ENCODE results near the gene GINS1. TPM values are rescaled to one million over a fixed set of nuclear protein-coding genes. Genes with fewer than 3 reads are reported as not detected.

Gene GINS1
- total and polyA plus RNA-seq, 2 donors (not counting 1 experiment from before 2014, with no cell fraction given), result 0.61 to 2.0 TPM

GRCh38 chr20:25378189-25378883, 29.1 kb upstream of the GINS1 start:
- intact Hi-C loops (cut with micrococcal nuclease), result no loop called here
- 95% methylated on average over 3 of the region's 5 CpGs for WGBS (ENCODE audit: insufficient coverage)
- no peaks in the 10 kb centered on the region for H3K27me3 ChIP-seq (replicated peaks in 1 of 4; ENCODE audit: control extremely low read depth in 1 of 4, control insufficient read depth in 3 of 4, insufficient read depth in 4 of 4, low read length in 3 of 4)
- H3K36me3 ChIP-seq (replicated peaks in 1 of 2; ENCODE audit: control extremely low read depth in 1 of 2, control insufficient read depth in 1 of 2, extremely low read depth in 1 of 2, insufficient read depth in 2 of 2, low read length in 1 of 2), result no peaks in the 10 kb centered on the region
- no peaks in the 10 kb centered on the region for H3K4me1 ChIP-seq (ENCODE audit: control insufficient read depth in 2 of 2, insufficient read depth in 2 of 2, low read length in 2 of 2)
- no peak overlapping the region for H3K4me3 Mint-ChIP-seq
- DNase-seq (no peak), ATAC-seq (ENCODE audit: low read depth) (no peak)
- no peak overlapping the region for H3K27ac Mint-ChIP-seq
- H3K4me1 Mint-ChIP-seq, result peaks cover 13% of the 10 kb centered on the region
- H3K27me3 Mint-ChIP-seq, result no peaks in the 10 kb centered on the region
- peaks cover 61% of the 10 kb centered on the region for H3K79me2 ChIP-seq (ENCODE audit: control insufficient read depth, insufficient read depth, low read length)
- POLR2A ChIA-PET, result no interaction called here
- H3K27ac ChIP-seq (ENCODE audit: low read length in 2 of 2), result no peak overlapping the region
- TF ChIP-seq EZH2 (IDR thresholded peaks at IDR 0.05; ENCODE audit: borderline replicate concordance, insufficient read depth, low read depth, low read length, poor library complexity, severe bottlenecking) (no peak), CTCF (IDR thresholded peaks at IDR 0.05) (no peak)
- H2AFZ ChIP-seq (ENCODE audit: insufficient read depth, low read depth, low read length, poor library complexity, severe bottlenecking), result no peak overlapping the region
- H3K9me3 ChIP-seq (ENCODE audit: control extremely low read depth in 1 of 3, control insufficient read depth in 2 of 3, insufficient read depth in 1 of 3, low read length in 2 of 3), result no peaks in the 10 kb centered on the region
- no peaks in the 10 kb centered on the region for H3K9me3 Mint-ChIP-seq (ENCODE audit: insufficient read depth)
- H3K9ac ChIP-seq (ENCODE audit: low read length), result no peak overlapping the region
- CTCF ChIA-PET, result no interaction called here
- no peak overlapping the region for H3K4me2 ChIP-seq (replicated peaks; ENCODE audit: low read depth, low read length, poor library complexity, severe bottlenecking)
- H4K20me1 ChIP-seq (ENCODE audit: control insufficient read depth, insufficient read depth, low read length, poor library complexity, severe bottlenecking), result peaks cover 33% of the 10 kb centered on the region
- no peak overlapping the region for H3K4me3 ChIP-seq (ENCODE audit: control extremely low read depth in 1 of 5, extremely low read depth in 1 of 5, insufficient read depth in 1 of 5, low read depth in 2 of 5, low read length in 4 of 5)

GRCh38 chr20:25378884-25379733, 28.4 kb upstream of the GINS1 start:
- Mint-ChIP-seq H3K4me1 (peaks cover 13% of the 10 kb centered on the region), H3K9me3 (ENCODE audit: insufficient read depth) (no peaks in the 10 kb centered on the region), H3K4me3 (no peak overlapping the region), H3K27me3 (no peaks in the 10 kb centered on the region), H3K27ac (no peak overlapping the region)
- POLR2A ChIA-PET, result no interaction called here
- Histone ChIP-seq H3K27me3 (replicated peaks in 1 of 4; ENCODE audit: control extremely low read depth in 1 of 4, control insufficient read depth in 3 of 4, insufficient read depth in 4 of 4, low read length in 3 of 4) (no peaks in the 10 kb centered on the region), H2AFZ (ENCODE audit: insufficient read depth, low read depth, low read length, poor library complexity, severe bottlenecking) (no peak overlapping the region), H3K36me3 (replicated peaks in 1 of 2; ENCODE audit: control extremely low read depth in 1 of 2, control insufficient read depth in 1 of 2, extremely low read depth in 1 of 2, insufficient read depth in 2 of 2, low read length in 1 of 2) (no peaks in the 10 kb centered on the region), H3K9me3 (ENCODE audit: control extremely low read depth in 1 of 3, control insufficient read depth in 2 of 3, insufficient read depth in 1 of 3, low read length in 2 of 3) (no peaks in the 10 kb centered on the region), H3K4me3 (ENCODE audit: control extremely low read depth in 1 of 5, extremely low read depth in 1 of 5, insufficient read depth in 1 of 5, low read depth in 2 of 5, low read length in 4 of 5) (no peak overlapping the region), H3K4me2 (replicated peaks; ENCODE audit: low read depth, low read length, poor library complexity, severe bottlenecking) (no peak overlapping the region), H3K27ac (ENCODE audit: low read length in 2 of 2) (no peak overlapping the region), H3K9ac (ENCODE audit: low read length) (no peak overlapping the region), H3K4me1 (ENCODE audit: control insufficient read depth in 2 of 2, insufficient read depth in 2 of 2, low read length in 2 of 2) (no peaks in the 10 kb centered on the region), H3K79me2 (ENCODE audit: control insufficient read depth, insufficient read depth, low read length) (peaks cover 62% of the 10 kb centered on the region), H4K20me1 (ENCODE audit: control insufficient read depth, insufficient read depth, low read length, poor library complexity, severe bottlenecking) (peaks cover 33% of the 10 kb centered on the region)
- intact Hi-C loops (cut with micrococcal nuclease), result no loop called here
- ATAC-seq (ENCODE audit: low read depth) (no peak), DNase-seq (no peak)
- TF ChIP-seq CTCF (IDR thresholded peaks at IDR 0.05) (no peak), EZH2 (IDR thresholded peaks at IDR 0.05; ENCODE audit: borderline replicate concordance, insufficient read depth, low read depth, low read length, poor library complexity, severe bottlenecking) (no peak)
- CTCF ChIA-PET, result no interaction called here
- WGBS (ENCODE audit: insufficient coverage), result 79% methylated on average over 9 of the region's 10 CpGs

Data from B cell (primary cell).